NCI-H2107 (cell line): ENCODE data around the gene AEBP2.
"Not testable (repeated sequence)": the region's sequence is repeated elsewhere in the genome, so short reads cannot be mapped to it uniquely, and the experiment has no call there.

Experiments
- DNase-seq: peaks from one replicate; lab custom pipeline; 2025; lab: John Stamatoyannopoulos, UW

AEBP2 gene

GRCh38 chr12:19421503-19422282 lies 17.6 kb upstream of the AEBP2 start:
- DNase-seq: no peak

- no peak for DNase-seq
These were observed 15.9 kb upstream of the AEBP2 start for GRCh38 chr12:19423166-19423930.

GRCh38 chr12:19428246-19428645 lies 11.0 kb upstream of the AEBP2 start:
- DNase-seq: no peak

GRCh38 chr12:19429491-19429890 lies 9.8 kb upstream of the AEBP2 start:
- not testable (repeated sequence) for DNase-seq

GRCh38 chr12:19430988-19431387 lies 8.3 kb upstream of the AEBP2 start:
- DNase-seq: no peak

GRCh38 chr12:19431407-19432308 lies 7.6 kb upstream of the AEBP2 start:
- DNase-seq: no peak

GRCh38 chr12:19432309-19433170 lies 6.8 kb upstream of the AEBP2 start:
- DNase-seq: no peak

GRCh38 chr12:19434538-19434937 lies 4.8 kb upstream of the AEBP2 start:
- DNase-seq: no peak

GRCh38 chr12:19435831-19436497 lies 3.3 kb upstream of the AEBP2 start:
- no peak for DNase-seq

GRCh38 chr12:19436931-19437330 lies 2.4 kb upstream of the AEBP2 start:
- DNase-seq: no peak

GRCh38 chr12:19437996-19438395 lies 1.3 kb upstream of the AEBP2 start:
- no peak for DNase-seq

GRCh38 chr12:19440019-19440858 lies 947 bp downstream of the AEBP2 start:
- no peak for DNase-seq

- DNase-seq: no peak
These were observed 1.6 kb downstream of the AEBP2 start for GRCh38 chr12:19440916-19441315.

GRCh38 chr12:19443585-19443984 lies 4.3 kb downstream of the AEBP2 start:
- DNase-seq: no peak

GRCh38 chr12:19444097-19444496 lies 4.8 kb downstream of the AEBP2 start:
- DNase-seq: no peak

- DNase-seq: no peak
These were observed 8.1 kb downstream of the AEBP2 start for GRCh38 chr12:19447386-19447785.

- no peak for DNase-seq
These were observed 10.5 kb downstream of the AEBP2 start for GRCh38 chr12:19449814-19450213.

- no peak for DNase-seq
These were observed 11.1 kb downstream of the AEBP2 start for GRCh38 chr12:19450362-19450761.

GRCh38 chr12:19451196-19451595 lies 11.9 kb downstream of the AEBP2 start:
- no peak for DNase-seq

GRCh38 chr12:19453961-19454360 lies 14.7 kb downstream of the AEBP2 start:
- DNase-seq: no peak
